Measurements from ENCODE around the gene BLM.

The BLM gene

DNA sequence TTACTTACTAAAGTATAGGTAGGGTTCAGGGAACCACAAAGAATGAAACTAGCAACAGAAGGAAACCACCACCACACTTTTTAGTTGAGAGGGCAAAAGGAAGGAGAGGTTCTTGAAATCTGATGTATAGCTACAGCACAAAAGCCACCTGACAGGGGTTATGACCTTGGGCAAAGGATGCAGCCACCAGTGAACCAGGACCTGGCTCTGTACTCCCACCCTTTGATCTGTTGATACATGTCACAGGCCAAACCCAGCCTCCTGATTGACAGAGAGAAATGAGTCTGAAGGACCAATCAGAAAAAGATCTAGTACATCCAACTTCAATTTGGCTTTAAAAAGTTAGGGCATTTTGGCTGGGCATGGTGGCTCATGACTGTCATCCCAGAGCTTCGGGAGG is 20.0 kb upstream of the BLM start:
- no peaks in the 10 kb centered on the region for H3K36me3 ChIP-seq (ENCODE audit: control insufficient read depth, insufficient read depth, low read length)
- H3K27me3 ChIP-seq (ENCODE audit: control insufficient read depth, insufficient read depth, low read length) = no peaks in the 10 kb centered on the region

DNA sequence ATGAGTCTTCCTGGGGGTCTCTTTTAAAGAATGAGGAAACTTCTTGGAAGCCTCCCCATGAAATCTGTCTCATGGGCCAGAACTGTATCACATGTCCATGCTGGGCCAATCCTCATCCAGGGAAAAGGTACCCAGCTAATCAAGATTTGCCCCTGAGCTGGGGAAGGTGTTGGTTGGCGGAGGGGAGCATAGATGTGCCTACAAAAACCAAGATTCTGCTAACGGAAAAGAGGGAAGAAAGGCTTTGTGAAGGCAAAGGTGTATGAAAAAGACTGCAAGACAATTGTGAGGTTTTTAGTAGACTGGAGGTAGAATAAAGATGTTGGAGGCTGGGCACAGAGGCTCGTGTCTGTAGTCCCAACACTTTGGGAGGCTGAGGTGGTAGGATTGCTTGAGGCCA is 18.5 kb upstream of the BLM start:
- H3K4me1 ChIP-seq (ENCODE audit: control insufficient read depth, insufficient read depth, low read length) = no peaks in the 10 kb centered on the region
- H3K9me3 ChIP-seq (ENCODE audit: control insufficient read depth, insufficient read depth, low read length) = no peaks in the 10 kb centered on the region
- no peak overlapping the region for H3K4me3 ChIP-seq (ENCODE audit: low read depth, low read length)
- H3K27me3 ChIP-seq (ENCODE audit: control insufficient read depth, insufficient read depth, low read length) = no peaks in the 10 kb centered on the region
- H3K36me3 ChIP-seq (ENCODE audit: control insufficient read depth, insufficient read depth, low read length) = no peaks in the 10 kb centered on the region
- H3K9ac ChIP-seq (ENCODE audit: low read depth, low read length) = no peak overlapping the region

More for the DNA sequence above, 20.0 kb upstream of the BLM start:
- Histone ChIP-seq H3K4me3 (ENCODE audit: low read depth, low read length) (no peak overlapping the region), H3K4me1 (ENCODE audit: control insufficient read depth, insufficient read depth, low read length) (no peaks in the 10 kb centered on the region), H3K9ac (ENCODE audit: low read depth, low read length) (no peak overlapping the region), H3K9me3 (ENCODE audit: control insufficient read depth, insufficient read depth, low read length) (no peaks in the 10 kb centered on the region)

DNA sequence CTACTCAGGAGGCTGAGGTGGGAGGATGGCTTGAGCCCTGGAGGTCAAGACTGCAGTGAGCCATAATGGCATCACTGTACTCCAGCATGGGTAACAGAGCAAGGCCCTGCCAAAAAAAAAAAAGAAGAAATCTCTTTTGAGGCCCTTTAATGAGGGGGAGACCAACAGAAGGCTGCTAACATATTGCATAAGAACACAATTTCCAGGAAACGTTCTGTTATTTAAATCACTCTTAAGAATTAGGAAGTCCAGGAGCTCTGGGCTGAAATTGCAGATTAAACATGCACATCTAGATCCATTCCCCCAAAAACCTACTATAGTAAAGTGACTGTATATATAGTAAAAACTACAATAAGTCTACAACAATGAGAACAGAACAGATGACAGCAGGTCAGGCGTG is 16.1 kb upstream of the BLM start:
- H3K9me3 ChIP-seq (ENCODE audit: control insufficient read depth, insufficient read depth, low read length) = no peaks in the 10 kb centered on the region
- no peak overlapping the region for H3K4me3 ChIP-seq (ENCODE audit: low read depth, low read length)
- no peak overlapping the region for H3K9ac ChIP-seq (ENCODE audit: low read depth, low read length)
- H3K27me3 ChIP-seq (ENCODE audit: control insufficient read depth, insufficient read depth, low read length) = no peaks in the 10 kb centered on the region
- H3K36me3 ChIP-seq (ENCODE audit: control insufficient read depth, insufficient read depth, low read length) = no peaks in the 10 kb centered on the region
- H3K4me1 ChIP-seq (ENCODE audit: control insufficient read depth, insufficient read depth, low read length) = no peaks in the 10 kb centered on the region

DNA sequence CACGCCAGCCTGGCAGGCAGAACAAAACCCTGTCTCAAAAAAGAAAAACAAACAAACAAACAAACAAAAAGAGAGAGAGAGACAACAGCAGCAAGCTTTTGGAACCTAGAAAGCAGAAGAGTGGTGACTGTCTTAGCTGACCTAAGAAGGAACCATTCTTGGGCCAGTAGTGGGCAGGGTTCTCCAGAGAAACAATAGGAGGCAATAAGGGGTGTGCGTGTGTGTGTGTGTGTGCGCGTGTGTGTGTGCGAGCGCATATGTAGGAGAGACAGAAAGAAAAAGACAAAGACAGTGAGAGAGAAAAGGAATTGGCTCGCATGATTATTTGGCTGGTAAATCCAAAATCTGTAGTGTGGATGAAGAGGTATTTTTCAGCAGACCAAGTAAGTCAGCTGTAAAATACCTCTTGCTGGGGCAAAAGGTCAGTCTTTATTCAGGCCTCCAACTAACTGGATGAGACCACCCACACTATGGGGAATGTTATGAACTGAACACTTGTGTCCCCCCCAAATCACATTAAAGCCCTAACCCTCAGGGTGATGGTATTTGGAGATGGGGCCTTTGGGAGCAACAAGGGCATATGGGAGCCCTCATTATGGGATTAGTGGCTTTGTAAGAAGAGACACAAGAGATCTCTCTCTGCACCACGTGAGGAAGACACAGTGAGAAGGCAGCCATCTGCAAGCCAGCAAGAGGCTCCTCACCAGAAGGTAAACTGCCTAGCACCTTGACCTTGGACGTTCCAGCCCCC is 15.1 kb upstream of the BLM start:
- no peak overlapping the region for H3K4me3 ChIP-seq (ENCODE audit: low read depth, low read length)
- no peak overlapping the region for H3K9ac ChIP-seq (ENCODE audit: low read depth, low read length)
- H3K4me1 ChIP-seq (ENCODE audit: control insufficient read depth, insufficient read depth, low read length) = no peaks in the 10 kb centered on the region
- no peaks in the 10 kb centered on the region for H3K9me3 ChIP-seq (ENCODE audit: control insufficient read depth, insufficient read depth, low read length)
- H3K36me3 ChIP-seq (ENCODE audit: control insufficient read depth, insufficient read depth, low read length) = no peaks in the 10 kb centered on the region
- no peaks in the 10 kb centered on the region for H3K27me3 ChIP-seq (ENCODE audit: control insufficient read depth, insufficient read depth, low read length)

DNA sequence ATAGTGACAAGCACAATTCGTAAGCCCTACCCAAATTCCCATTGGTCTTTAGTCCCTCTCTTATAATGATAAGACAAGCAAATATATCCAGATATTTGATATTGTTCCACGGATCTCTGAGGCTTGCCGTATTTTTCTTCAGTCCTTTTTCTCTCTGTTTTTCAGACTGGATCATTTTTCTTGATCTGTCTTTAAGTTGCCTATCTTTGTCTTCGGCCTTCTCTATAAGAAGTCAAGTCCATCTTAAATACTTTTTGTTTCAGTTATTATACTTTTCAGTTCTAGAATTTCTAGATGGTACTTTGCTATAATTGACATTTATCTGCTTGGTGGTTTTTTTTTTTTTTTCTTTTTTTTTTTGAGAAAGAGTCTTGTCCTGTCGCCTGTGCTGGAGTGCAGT is 13.7 kb upstream of the BLM start:
- H3K9ac ChIP-seq (ENCODE audit: low read depth, low read length) = no peak overlapping the region
- H3K27me3 ChIP-seq (ENCODE audit: control insufficient read depth, insufficient read depth, low read length) = no peaks in the 10 kb centered on the region
- no peak overlapping the region for H3K4me3 ChIP-seq (ENCODE audit: low read depth, low read length)
- no peaks in the 10 kb centered on the region for H3K4me1 ChIP-seq (ENCODE audit: control insufficient read depth, insufficient read depth, low read length)
- H3K36me3 ChIP-seq (ENCODE audit: control insufficient read depth, insufficient read depth, low read length) = no peaks in the 10 kb centered on the region
- H3K9me3 ChIP-seq (ENCODE audit: control insufficient read depth, insufficient read depth, low read length) = no peaks in the 10 kb centered on the region

DNA sequence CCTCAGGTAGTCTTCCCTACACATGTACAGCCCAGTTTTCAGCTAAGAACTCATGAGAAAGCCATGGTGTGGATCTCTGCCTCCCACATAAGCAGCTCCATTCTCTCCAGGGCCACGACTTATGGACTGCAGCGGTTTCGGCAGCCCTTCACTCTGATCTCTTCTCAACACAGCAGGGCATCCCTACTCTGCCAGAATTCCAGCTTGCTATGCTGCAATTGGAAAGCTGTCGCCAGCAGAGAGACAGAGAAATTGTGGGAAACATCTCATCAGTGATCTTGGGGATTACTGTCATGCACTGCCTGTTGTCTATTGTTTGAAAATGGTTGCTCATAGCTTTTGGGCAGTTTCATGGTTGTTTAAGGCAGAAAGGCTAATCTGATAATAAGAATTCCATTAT is 11.9 kb upstream of the BLM start:
- Histone ChIP-seq H3K27me3 (ENCODE audit: control insufficient read depth, insufficient read depth, low read length) (no peaks in the 10 kb centered on the region), H3K4me1 (ENCODE audit: control insufficient read depth, insufficient read depth, low read length) (no peaks in the 10 kb centered on the region), H3K9ac (ENCODE audit: low read depth, low read length) (no peak overlapping the region), H3K36me3 (ENCODE audit: control insufficient read depth, insufficient read depth, low read length) (no peaks in the 10 kb centered on the region), H3K9me3 (ENCODE audit: control insufficient read depth, insufficient read depth, low read length) (no peaks in the 10 kb centered on the region), H3K4me3 (ENCODE audit: low read depth, low read length) (no peak overlapping the region)

DNA sequence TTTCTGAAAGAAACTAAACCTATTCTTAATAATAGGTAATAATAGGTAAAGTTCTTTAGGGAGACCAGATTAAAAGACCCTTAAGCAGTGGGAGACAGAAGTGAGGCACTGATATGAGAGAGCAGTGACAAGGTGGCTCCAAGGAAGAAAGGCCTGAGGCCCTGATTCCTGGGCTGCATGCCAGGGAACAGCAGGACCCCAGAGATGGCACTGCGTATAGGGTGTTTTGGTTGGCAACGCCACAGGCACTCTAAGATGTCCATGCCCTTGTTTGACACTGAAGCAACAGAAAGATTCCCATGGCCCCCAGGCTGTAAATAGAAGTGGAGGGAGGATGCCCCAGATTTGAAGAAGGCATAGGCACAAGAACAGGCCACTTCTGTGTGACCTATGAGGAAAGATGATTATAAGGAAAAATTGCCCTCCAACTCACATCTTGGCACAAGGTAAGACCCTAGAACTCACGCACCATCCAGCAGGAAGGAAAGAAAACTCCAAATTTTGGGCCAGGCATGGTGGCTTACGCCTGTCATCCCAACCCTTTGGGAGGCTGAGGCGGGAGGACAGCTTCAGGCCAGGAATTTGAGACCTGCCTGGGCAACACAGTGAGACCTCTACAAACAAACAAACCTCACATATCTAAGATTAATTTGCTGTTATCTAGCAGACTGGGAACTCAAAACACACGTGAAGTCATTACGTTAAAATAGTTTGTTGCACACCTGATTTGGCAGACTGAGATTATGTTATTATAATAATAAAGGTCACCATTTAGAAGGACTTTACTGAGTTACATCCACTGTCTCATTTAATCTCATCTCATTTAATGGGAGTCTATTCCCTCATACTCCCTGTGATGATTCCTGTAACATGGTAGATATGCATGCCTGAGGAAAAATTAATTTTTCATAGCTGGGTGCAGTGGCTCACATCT is 10.5 kb upstream of the BLM start:
- H3K36me3 ChIP-seq (ENCODE audit: control insufficient read depth, insufficient read depth, low read length) = no peaks in the 10 kb centered on the region
- H3K9ac ChIP-seq (ENCODE audit: low read depth, low read length) = no peak overlapping the region
- no peaks in the 10 kb centered on the region for H3K4me1 ChIP-seq (ENCODE audit: control insufficient read depth, insufficient read depth, low read length)
- H3K27me3 ChIP-seq (ENCODE audit: control insufficient read depth, insufficient read depth, low read length) = no peaks in the 10 kb centered on the region
- H3K9me3 ChIP-seq (ENCODE audit: control insufficient read depth, insufficient read depth, low read length) = no peaks in the 10 kb centered on the region
- no peak overlapping the region for H3K4me3 ChIP-seq (ENCODE audit: low read depth, low read length)

DNA sequence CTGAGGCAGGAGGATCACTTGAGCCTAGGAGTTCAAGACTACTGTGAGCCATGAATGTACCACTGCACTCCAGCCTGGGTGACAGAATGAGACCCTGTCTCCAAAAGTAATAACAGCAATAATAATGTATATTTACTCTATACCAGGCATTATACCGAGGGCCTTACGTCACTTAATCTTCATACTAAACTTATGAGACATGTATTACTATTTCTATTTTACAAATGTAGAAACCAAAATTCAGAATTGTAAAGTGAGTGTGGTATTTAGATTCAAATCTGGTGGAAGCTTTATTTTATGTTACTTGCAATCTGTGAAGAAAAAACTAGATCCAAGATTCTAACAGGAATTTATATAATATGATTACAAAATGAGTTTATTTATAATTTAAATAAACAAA is 9.7 kb upstream of the BLM start:
- Histone ChIP-seq H3K27me3 (ENCODE audit: control insufficient read depth, insufficient read depth, low read length) (no peaks in the 10 kb centered on the region), H3K4me3 (ENCODE audit: low read depth, low read length) (no peak overlapping the region), H3K9me3 (ENCODE audit: control insufficient read depth, insufficient read depth, low read length) (no peaks in the 10 kb centered on the region), H3K9ac (ENCODE audit: low read depth, low read length) (no peak overlapping the region), H3K4me1 (ENCODE audit: control insufficient read depth, insufficient read depth, low read length) (no peaks in the 10 kb centered on the region), H3K36me3 (ENCODE audit: control insufficient read depth, insufficient read depth, low read length) (no peaks in the 10 kb centered on the region)

DNA sequence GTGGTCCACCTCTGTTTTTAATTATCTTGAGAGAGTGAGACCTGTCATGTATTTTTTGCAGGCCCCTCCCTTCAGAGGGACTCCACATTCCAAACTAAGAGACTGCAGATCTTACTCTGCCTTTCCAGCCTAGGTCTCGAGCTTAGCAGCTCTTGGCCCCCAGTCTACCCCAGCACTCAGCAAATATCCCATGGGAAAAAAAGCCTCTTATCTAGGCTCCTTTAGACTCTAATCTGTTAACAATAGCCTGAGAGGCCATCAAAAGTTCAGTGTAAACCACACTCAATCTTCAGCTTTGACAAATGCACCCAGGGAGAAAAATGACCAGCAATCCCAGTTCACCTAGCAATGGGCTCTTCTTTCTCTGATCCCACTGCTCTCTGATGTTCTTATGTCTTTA is 8.6 kb upstream of the BLM start:
- Histone ChIP-seq H3K36me3 (ENCODE audit: control insufficient read depth, insufficient read depth, low read length) (no peaks in the 10 kb centered on the region), H3K9me3 (ENCODE audit: control insufficient read depth, insufficient read depth, low read length) (no peaks in the 10 kb centered on the region), H3K4me1 (ENCODE audit: control insufficient read depth, insufficient read depth, low read length) (no peaks in the 10 kb centered on the region), H3K4me3 (ENCODE audit: low read depth, low read length) (no peak overlapping the region), H3K9ac (ENCODE audit: low read depth, low read length) (no peak overlapping the region), H3K27me3 (ENCODE audit: control insufficient read depth, insufficient read depth, low read length) (no peaks in the 10 kb centered on the region)

DNA sequence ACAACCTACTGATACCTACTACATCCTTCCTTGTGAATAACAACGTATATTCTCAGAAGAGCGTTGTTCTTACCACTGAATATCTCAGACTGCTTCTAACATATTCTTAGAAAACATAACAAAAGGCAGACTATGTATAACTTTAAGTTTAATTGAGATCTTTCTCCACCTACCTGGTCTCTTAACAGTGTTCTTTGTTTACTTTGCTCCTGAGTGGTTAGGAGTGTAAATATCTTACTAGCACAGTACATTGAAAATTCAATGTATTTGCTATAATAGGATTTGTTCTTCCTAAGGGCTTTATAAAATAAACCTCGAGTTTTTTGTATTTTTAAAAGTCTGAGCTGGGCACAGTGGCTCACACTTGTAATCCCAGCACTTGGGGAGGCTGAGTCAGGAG is 7.9 kb upstream of the BLM start:
- Histone ChIP-seq H3K36me3 (ENCODE audit: control insufficient read depth, insufficient read depth, low read length) (no peaks in the 10 kb centered on the region), H3K4me1 (ENCODE audit: control insufficient read depth, insufficient read depth, low read length) (no peaks in the 10 kb centered on the region), H3K9me3 (ENCODE audit: control insufficient read depth, insufficient read depth, low read length) (no peaks in the 10 kb centered on the region), H3K9ac (ENCODE audit: low read depth, low read length) (no peak overlapping the region), H3K4me3 (ENCODE audit: low read depth, low read length) (no peak overlapping the region), H3K27me3 (ENCODE audit: control insufficient read depth, insufficient read depth, low read length) (no peaks in the 10 kb centered on the region)

DNA sequence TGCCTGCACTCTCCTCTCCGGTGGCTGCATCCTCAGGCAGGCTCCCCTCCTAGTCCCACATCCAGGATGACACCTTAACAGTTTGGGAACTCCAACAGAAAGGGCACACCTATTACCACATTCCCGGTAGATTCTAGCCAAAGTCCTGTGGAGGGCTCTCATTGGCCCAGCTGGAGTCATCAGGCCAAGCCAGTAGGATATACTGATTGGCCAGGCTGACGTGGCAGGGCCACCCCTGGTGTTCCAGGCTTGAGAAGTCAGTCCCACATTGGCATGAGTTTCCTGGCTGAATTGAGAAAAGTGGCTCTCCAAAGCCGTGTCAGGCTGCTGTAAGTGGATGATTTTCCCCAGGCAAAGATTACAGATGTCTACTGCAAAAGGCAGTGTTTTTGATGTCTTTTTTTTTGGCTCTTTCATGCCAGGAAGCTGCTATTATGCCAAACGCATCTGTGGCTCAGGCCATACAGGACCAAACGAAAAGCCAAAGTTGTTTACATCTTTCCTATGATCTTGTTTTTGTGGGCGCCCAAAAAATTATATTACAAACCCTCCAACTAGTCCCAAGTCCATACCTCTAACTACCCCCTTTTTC is 6.6 kb upstream of the BLM start:
- no peaks in the 10 kb centered on the region for H3K36me3 ChIP-seq (ENCODE audit: control insufficient read depth, insufficient read depth, low read length)
- no peaks in the 10 kb centered on the region for H3K27me3 ChIP-seq (ENCODE audit: control insufficient read depth, insufficient read depth, low read length)
- H3K4me1 ChIP-seq (ENCODE audit: control insufficient read depth, insufficient read depth, low read length) = no peaks in the 10 kb centered on the region
- H3K4me3 ChIP-seq (ENCODE audit: low read depth, low read length) = no peak overlapping the region
- no peaks in the 10 kb centered on the region for H3K9me3 ChIP-seq (ENCODE audit: control insufficient read depth, insufficient read depth, low read length)
- H3K9ac ChIP-seq (ENCODE audit: low read depth, low read length) = no peak overlapping the region

DNA sequence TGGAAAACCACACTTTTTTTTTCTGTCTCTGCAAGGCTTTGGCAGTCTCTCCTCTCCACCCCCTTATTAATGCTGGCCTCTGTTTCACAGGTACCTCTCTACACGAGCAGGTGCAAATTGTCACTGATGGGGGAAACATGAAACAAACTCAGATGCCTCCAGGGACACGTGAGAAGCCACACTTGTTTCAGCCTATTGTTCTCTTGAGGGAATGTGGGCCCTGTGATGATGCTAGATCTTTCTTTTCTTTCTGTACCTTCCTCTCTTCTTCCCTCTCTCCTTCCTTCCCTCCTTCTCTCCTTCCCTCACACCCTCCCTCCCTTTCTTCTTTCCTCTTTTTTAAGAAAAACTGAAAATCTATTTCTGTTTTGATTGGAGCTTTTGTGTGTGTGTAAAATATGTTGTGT is 5.7 kb upstream of the BLM start:
- Histone ChIP-seq H3K4me1 (ENCODE audit: control insufficient read depth, insufficient read depth, low read length) (peaks cover 2% of the 10 kb centered on the region), H3K36me3 (ENCODE audit: control insufficient read depth, insufficient read depth, low read length) (no peaks in the 10 kb centered on the region), H3K9me3 (ENCODE audit: control insufficient read depth, insufficient read depth, low read length) (no peaks in the 10 kb centered on the region), H3K9ac (ENCODE audit: low read depth, low read length) (no peak overlapping the region), H3K27me3 (ENCODE audit: control insufficient read depth, insufficient read depth, low read length) (no peaks in the 10 kb centered on the region), H3K4me3 (ENCODE audit: low read depth, low read length) (no peak overlapping the region)

Measured in iPS-15b (cell line).